ENCODE measurements around the gene COL27A1. TPM values are rescaled to one million over a fixed set of nuclear protein-coding genes. Genes with fewer than 3 reads are reported as not detected.

Gene COL27A1
- total RNA-seq, 6 experiments from 2014 or later = 22.2 to 24.1 (median 23.4) TPM

DNA sequence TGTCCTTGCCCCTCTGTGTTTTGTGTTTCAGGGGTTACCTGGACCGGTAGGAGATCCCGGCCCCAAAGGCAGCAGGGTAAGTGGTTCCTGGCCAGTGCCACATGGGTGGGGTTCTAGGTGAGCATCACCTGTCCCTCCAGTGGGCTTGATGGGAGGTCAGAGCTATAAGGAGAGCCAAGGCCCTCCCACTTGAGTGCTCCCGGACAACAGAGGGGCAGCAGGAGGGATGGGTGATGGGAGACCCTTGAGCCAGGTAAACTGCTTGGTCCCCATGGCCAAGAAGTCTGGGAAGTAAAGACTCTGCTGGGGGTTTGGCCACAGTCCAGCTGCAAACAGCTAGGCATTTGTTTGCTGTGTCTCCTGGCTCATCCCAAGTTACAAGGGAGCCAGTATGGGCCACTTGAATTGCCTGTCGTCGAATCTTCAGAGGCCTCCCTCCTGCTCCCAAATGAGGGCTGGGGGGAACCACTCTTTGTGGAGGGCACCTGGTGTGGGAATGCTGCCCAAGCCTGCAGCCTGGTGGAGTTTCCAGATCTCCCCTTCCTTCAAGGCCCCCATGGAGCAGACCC is 51.0 kb downstream of the COL27A1 start:
- Mint-ChIP-seq H3K4me3 (no peak overlapping the region), H3K27ac (peak overlapping the region; percentile 92; the same call in 1 of the 2 replicates), H3K4me1 (ENCODE audit: low read depth) (peaks cover 45% of the 10 kb centered on the region), H3K36me3 (ENCODE audit: low read depth) (peaks cover 19% of the 10 kb centered on the region), H3K9me3 (no peaks in the 10 kb centered on the region), H3K27me3 (ENCODE audit: insufficient read depth) (peaks cover 9% of the 10 kb centered on the region)
- DNase-seq = no peak
- TF ChIP-seq, protein P1, sequence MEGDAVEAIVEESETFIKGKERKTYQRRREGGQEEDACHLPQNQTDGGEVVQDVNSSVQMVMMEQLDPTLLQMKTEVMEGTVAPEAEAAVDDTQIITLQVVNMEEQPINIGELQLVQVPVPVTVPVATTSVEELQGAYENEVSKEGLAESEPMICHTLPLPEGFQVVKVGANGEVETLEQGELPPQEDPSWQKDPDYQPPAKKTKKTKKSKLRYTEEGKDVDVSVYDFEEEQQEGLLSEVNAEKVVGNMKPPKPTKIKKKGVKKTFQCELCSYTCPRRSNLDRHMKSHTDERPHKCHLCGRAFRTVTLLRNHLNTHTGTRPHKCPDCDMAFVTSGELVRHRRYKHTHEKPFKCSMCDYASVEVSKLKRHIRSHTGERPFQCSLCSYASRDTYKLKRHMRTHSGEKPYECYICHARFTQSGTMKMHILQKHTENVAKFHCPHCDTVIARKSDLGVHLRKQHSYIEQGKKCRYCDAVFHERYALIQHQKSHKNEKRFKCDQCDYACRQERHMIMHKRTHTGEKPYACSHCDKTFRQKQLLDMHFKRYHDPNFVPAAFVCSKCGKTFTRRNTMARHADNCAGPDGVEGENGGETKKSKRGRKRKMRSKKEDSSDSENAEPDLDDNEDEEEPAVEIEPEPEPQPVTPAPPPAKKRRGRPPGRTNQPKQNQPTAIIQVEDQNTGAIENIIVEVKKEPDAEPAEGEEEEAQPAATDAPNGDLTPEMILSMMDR (IDR thresholded peaks at IDR 0.05) = no peak

DNA sequence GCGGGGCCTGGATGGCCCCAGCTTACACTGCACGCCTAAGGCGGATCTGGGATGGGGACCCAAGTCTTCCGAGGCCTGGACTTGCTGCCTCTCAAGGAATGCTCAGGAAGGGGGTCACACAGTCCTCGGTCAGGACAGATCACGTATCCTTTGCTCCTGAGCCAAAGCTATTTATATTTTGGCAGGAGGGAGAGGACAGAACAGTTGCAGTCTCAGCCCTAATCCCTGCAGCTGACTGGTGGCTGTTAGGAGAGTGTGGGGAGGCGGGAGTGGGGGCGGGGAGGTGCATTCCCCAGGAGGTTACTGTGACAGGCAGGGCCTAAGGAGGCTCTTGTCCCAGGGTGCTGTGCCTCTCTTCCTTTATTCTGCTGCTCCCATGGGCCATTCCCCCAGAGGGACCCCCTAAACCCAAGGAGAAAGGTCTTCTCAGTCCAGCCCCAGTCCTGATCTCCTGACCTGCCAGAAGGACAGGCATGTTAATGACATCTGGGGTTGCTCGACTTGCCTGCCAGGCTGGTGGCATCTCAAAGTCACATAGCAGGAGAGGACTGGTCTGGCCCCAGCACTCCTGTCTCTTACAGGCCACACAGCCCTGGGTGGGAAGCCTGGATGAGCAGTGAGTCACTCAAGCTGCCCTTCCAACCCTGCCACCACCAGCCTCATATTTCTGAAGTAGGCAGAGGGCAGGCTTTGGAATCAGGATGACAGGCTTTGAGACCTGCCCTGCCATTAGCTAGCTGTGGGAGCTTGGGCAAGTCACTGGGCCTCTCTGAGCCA is 51.9 kb downstream of the COL27A1 start:
- peak; percentile 70 for DNase-seq
- TF ChIP-seq, protein P1 (IDR thresholded peaks at IDR 0.05) = no peak
- peak overlapping the region; percentile 26; the same call in 1 of the 2 replicates for H3K4me3 Mint-ChIP-seq
- H3K36me3 Mint-ChIP-seq (ENCODE audit: low read depth) = peaks cover 19% of the 10 kb centered on the region
- H3K27me3 Mint-ChIP-seq (ENCODE audit: insufficient read depth) = peaks cover 9% of the 10 kb centered on the region
- no peaks in the 10 kb centered on the region for H3K9me3 Mint-ChIP-seq
- H3K4me1 Mint-ChIP-seq (ENCODE audit: low read depth) = peaks cover 42% of the 10 kb centered on the region
- H3K27ac Mint-ChIP-seq = peak overlapping the region; percentile 92

DNA sequence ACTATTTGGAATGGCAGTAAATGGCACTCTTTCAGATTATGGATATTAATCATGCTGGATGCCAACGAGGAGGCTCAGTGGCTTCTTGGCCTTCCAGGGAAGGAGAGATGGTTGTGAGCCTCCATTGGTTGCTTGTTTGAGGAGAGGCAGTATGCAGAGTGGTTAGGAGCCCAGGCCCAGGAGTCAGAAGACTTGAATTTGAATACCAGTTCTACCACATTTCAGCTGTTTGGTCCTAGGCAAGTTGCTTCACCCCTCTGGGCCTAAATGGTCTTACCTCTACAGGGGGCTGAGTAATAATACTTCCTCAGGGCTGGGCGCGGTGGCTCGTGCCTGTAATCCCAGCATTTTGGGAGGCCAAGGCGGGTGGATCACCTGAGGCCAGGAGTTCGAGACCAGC is 52.5 kb downstream of the COL27A1 start:
- no peak overlapping the region for H3K4me3 Mint-ChIP-seq
- peaks cover 36% of the 10 kb centered on the region for H3K4me1 Mint-ChIP-seq (ENCODE audit: low read depth)
- H3K36me3 Mint-ChIP-seq (ENCODE audit: low read depth) = peaks cover 15% of the 10 kb centered on the region
- peaks cover 9% of the 10 kb centered on the region for H3K27me3 Mint-ChIP-seq (ENCODE audit: insufficient read depth)
- H3K9me3 Mint-ChIP-seq = no peaks in the 10 kb centered on the region
- H3K27ac Mint-ChIP-seq = peak overlapping the region; percentile 92
- no peak for DNase-seq
- TF ChIP-seq, protein P1 (IDR thresholded peaks at IDR 0.05) = no peak

DNA sequence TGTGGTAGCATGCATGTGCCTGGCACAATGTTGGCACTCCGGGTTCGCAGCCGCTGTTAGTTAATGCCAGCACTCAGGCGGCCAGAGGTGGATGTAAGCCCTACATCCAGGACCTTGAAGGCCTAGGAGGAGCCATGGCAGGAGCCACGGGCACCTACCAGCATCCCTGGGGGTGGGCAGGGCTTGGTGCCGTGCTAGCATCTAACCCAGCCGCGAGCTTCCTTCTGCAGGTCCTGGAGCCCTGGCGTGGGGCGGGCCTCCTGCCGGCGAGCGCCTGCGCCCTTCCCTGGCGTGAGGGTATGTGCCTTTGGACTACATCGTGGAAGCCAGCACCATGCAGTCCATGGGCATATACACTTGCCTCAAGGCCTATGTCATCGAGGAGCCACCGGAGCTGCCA is 53.8 kb downstream of the COL27A1 start:
- H3K27me3 Mint-ChIP-seq (ENCODE audit: insufficient read depth) = peaks cover 11% of the 10 kb centered on the region
- H3K9me3 Mint-ChIP-seq = no peaks in the 10 kb centered on the region
- H3K36me3 Mint-ChIP-seq (ENCODE audit: low read depth) = peaks cover 21% of the 10 kb centered on the region
- H3K4me3 Mint-ChIP-seq = no peak overlapping the region
- TF ChIP-seq, protein P1 (IDR thresholded peaks at IDR 0.05) = no peak
- peaks cover 33% of the 10 kb centered on the region for H3K4me1 Mint-ChIP-seq (ENCODE audit: low read depth)
- no peak overlapping the region for H3K27ac Mint-ChIP-seq
- no peak for DNase-seq

DNA sequence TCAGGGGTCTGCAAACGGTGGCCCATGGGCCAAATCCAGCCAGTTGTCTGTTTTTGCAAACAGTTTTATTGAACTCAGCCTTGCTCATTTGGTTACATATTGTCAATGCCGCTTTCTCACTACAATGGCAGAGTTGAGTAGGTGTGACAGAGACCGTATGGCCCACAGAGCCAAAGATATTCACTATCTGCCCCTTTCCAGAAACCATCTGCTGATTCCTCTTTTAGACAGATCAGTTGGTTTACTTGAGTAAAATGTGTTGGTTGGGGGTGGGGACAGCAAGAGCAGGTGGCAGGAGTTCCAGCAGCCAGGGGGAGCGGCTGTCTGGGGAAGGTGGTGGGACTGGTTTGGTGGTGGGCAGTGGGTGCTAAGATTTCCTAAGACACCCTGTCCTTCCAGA is 54.8 kb downstream of the COL27A1 start:
- Mint-ChIP-seq H3K27me3 (ENCODE audit: insufficient read depth) (peaks cover 11% of the 10 kb centered on the region), H3K4me1 (ENCODE audit: low read depth) (peaks cover 43% of the 10 kb centered on the region), H3K4me3 (no peak overlapping the region), H3K9me3 (no peaks in the 10 kb centered on the region), H3K27ac (no peak overlapping the region), H3K36me3 (ENCODE audit: low read depth) (peaks cover 21% of the 10 kb centered on the region)
- DNase-seq = no peak
- TF ChIP-seq, protein P1 (IDR thresholded peaks at IDR 0.05) = no peak

All from HFFc6 (cell line).